Heart left ventricle (tissue), 16 donors: ENCODE data around the gene ASB18. TPM values are rescaled to one million over a fixed set of nuclear protein-coding genes. Genes with fewer than 3 reads are reported as not detected.

ENCODE experiments used
- ATAC-seq, 4 donors: fragments of 200-7000 bp; cut with Tn5 transposase; one replicate each; pipeline ENCODE4 v1.9.1; 2020 to 2022; ENCODE audit warnings: moderate library complexity in 4 of 4, mild to moderate bottlenecking in 3 of 4, moderate number of reproducible peaks in 1 of 4
- DNase-seq, 5 donors: peaks; one replicate each; pipeline ENCODE4 v3.0.0-alpha.2; 2020
- H3K27ac ChIP-seq, 12 donors: fragments of 200-600 bp; sonication (generic) in 4 of 12; one replicate each; pipeline versions ENCODE4 v1.5.0 to v1.8.0; 2016 to 2022; ENCODE audit warnings: mild to moderate bottlenecking in 2 of 12
- H3K27me3 ChIP-seq, 9 donors: fragments of 200-600 bp; sonication (generic) in 2 of 9; one replicate each; pipeline versions ENCODE4 v1.5.1 to v1.8.0; 2016 to 2022; ENCODE audit warnings: mild to moderate bottlenecking in 3 of 9
- H3K36me3 ChIP-seq, 9 donors: fragments of 200-600 bp; sonication (generic) in 2 of 9; one replicate each; pipeline versions ENCODE4 v1.5.0 to v1.8.0; 2018 to 2022; ENCODE audit warnings: mild to moderate bottlenecking in 2 of 9
- H3K4me1 ChIP-seq, 12 donors: fragments of 200-600 bp; sonication (generic) in 4 of 12; one replicate each; pipeline versions ENCODE4 v1.5.0 to v1.8.0; 2016 to 2022; ENCODE audit warnings: mild to moderate bottlenecking in 3 of 12
- H3K4me3 ChIP-seq, 12 donors: fragments of 200-600 bp; sonication (generic) in 4 of 12; one replicate each; pipeline versions ENCODE4 v1.5.0 to v1.8.0; 2017 to 2022; ENCODE audit warnings: mild to moderate bottlenecking in 9 of 12, moderate library complexity in 4 of 12
- H3K9me3 ChIP-seq, 12 donors: fragments of 200-600 bp; sonication (generic) in 4 of 12; one replicate each; pipeline versions ENCODE4 v1.5.0 to v1.8.0; 2016 to 2022; ENCODE audit warnings: mild to moderate bottlenecking in 1 of 12
- POLR2A ChIP-seq, 2 donors: fragments of 450-650 bp; IDR thresholded peaks; one replicate each; pipeline ENCODE4 v1.6.1; 2017; ENCODE audit warnings: antibody characterized with exemption in 2 of 2, mild to moderate bottlenecking in 2 of 2, moderate library complexity in 2 of 2
- WGBS, 4 donors: extraction: QIAGEN DNeasy Blood & Tissue Kit in 2 of 4; methylation state at CpG; one replicate each; pipeline versions ENCODE4 v1.1.5 to v1.1.7; 2013 to 2018; 5-methylcytosine and 5-hydroxymethylcytosine counted together
- intact Hi-C, 10 donors: fragments of 100-400 bp; cut with DNase I; formaldehyde crosslinking; loops; one replicate each; pipeline versions ENCODE4 v1.11.1 to v1.14.2; 2022
- polyA plus RNA-seq, 2 donors: library from polyadenylated mRNA; stranded (reverse); fragments of 200-250 nt; gene quantifications; one replicate each; pipeline ENCODE4 v1.2.3, GENCODE V29; 2013
- total RNA-seq, 9 donors: library from RNA; depleted of rRNA in 2 of 9; stranded (reverse); fragments of >200 nt in 2 of 9; fragmentation: NEBNext Ultra II Directional in 3 of 9; extraction: Animal tissue kit (Norgen Biotek cat#: 25700) in 3 of 9; gene quantifications; one replicate each; pipeline versions ENCODE4 v1.1.0 to v1.2.4, GENCODE V29; 2016 to 2023
- TF ChIP-seq, protein P1 (sequence below), 12 donors: fragments of 200-600 bp; sonication (generic) in 4 of 12; IDR thresholded peaks; one replicate each; pipeline versions ENCODE4 v1.5.0 to v1.8.0; 2018 to 2022; ENCODE audit warnings: antibody characterized with exemption in 12 of 12, mild to moderate bottlenecking in 5 of 12
- donor health status: ischemic (EF 13 %, LVEDD 7.1; RV severe dilation, severe dysfunction).
- donor health status: healthy with polysubstance abuse.
- donor health status: DM: no; HTN: yes; CAD: no.
- donor health status: DM: no; HTN: no; CAD: no.
- donor health status: ischemic (EF 25% LVEDD 6.9; RV normal size, moderate dysfunction).
- donor health status: ischemic (EF 25% LVEDD 5.7; RV mildly dilated, moderate dysfunction).
- donor health status: healthy.
- donor health status: DM: yes; HTN: yes; CAD: no.
- donor health status: ischemic (EF 35%, LVEDD 5.7; RV mildly dilated, moderate dysfunction).
- donor health status: nonischemic (EF 11% LVEDD 7.7; RV severe dilation, severe dysfunction).
- donor health status: DM: yes; HTN: yes; CAD: no.
- donor health status: PGD.
- donor health status: ischemic (EF 29% LVEDD 5.4; RV normal size, mild dysfunction).
- donor health status: nonischemic (EF 23%, LVEDD 6.1; RV moderate dilation, normal function).

The ASB18 gene
- total and polyA plus RNA-seq, 11 donors, result 4.3 to 49.8 (median 14.1) TPM

DNA sequence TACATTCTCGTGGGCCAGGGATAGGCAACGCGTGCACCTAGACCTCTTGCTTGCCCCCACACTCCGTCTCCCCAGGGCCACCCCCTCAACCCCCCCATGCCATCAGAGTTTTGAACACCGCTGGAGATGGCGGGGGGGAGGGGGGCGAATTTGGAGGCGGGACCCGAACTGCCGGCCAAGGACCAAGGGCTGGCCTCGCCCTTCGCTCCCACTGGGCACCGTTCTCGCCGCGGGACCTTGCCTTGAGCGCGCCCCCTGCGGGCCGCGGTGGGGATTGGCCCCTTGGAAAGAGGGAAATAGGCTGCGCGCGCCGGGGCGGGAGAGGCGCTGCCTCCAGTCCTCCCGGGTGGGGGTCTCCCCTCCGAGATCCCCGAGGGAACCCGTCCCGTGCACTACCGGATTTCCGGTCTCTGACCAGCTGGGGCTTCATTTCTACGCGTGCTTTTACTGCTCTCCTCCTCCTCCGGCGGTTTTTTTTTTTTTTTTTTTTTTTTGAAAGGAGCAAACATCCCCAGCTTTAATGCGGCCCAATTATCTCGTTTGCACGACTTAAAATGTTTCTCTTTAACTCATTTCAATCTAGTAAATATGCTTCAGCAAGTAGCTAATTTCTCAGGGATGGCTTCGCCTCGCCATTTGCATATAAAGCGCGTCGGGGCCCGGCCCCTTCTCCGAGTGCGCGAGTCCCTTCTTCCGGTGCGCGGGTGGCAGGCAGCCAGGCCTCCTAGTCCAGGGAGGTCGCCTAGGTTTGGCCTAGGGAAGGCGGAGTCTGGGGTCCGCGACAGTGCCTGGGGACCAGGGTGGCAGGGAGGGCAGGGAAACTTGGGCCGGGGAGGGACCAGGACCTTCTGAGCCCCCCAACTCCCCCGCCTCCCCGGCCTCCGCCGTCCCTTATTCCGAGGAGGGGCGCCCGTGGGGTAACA lies 86.0 kb downstream of the ASB18 start:
- 3 to 5% (median 4%) methylated on average over 41 to 65 of the region's 65 CpGs for WGBS, 4 donors
- DNase-seq, result peak in 4 of 5 donors; percentile 45 to 81 (median 61)
- H3K27me3 ChIP-seq, result peaks cover 55 to 87% (median 78%) of the 10 kb centered on the region in 9 donors

GRCh38 chr2:236177604-236177966 lies 86.6 kb downstream of the ASB18 start:
- 7 to 24% (median 9%) methylated on average over 11 to 20 of the region's 20 CpGs for WGBS, 4 donors
- no peak overlapping the region for H3K27ac ChIP-seq
- H3K27me3 ChIP-seq, result peaks cover 60 to 93% (median 84%) of the 10 kb centered on the region in 9 donors
- TF ChIP-seq, protein P1, sequence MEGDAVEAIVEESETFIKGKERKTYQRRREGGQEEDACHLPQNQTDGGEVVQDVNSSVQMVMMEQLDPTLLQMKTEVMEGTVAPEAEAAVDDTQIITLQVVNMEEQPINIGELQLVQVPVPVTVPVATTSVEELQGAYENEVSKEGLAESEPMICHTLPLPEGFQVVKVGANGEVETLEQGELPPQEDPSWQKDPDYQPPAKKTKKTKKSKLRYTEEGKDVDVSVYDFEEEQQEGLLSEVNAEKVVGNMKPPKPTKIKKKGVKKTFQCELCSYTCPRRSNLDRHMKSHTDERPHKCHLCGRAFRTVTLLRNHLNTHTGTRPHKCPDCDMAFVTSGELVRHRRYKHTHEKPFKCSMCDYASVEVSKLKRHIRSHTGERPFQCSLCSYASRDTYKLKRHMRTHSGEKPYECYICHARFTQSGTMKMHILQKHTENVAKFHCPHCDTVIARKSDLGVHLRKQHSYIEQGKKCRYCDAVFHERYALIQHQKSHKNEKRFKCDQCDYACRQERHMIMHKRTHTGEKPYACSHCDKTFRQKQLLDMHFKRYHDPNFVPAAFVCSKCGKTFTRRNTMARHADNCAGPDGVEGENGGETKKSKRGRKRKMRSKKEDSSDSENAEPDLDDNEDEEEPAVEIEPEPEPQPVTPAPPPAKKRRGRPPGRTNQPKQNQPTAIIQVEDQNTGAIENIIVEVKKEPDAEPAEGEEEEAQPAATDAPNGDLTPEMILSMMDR (IDR thresholded peaks at IDR 0.05), result peak in 1 of 12 donors; percentile 27
- TF ChIP-seq POLR2A (IDR thresholded peaks at IDR 0.05), result no peak
- DNase-seq (peak in 3 of 5 donors; percentile 30 to 59 (median 52)), ATAC-seq (peak in 3 of 4 donors; percentile 54 to 71 (median 59))
- intact Hi-C loops, result loop anchor here in 6 of 10 donors (2.0 to 5.0 kb wide), 4 partner anchors 385 to 410 kb away; no protein-coding TSS in a partner anchor
- peak overlapping the region in 9 of 12 donors; percentile 1 to 48 (median 35) for H3K4me3 ChIP-seq
- H3K36me3 ChIP-seq, result no peaks in the 10 kb centered on the region
- H3K9me3 ChIP-seq, result no peaks in the 10 kb centered on the region
- H3K4me1 ChIP-seq, result peaks cover 0 to 38% (median 15%) of the 10 kb centered on the region in 12 donors

More for the DNA sequence above, 86.0 kb downstream of the ASB18 start:
- Histone ChIP-seq H3K27ac (no peak overlapping the region), H3K36me3 (no peaks in the 10 kb centered on the region), H3K9me3 (no peaks in the 10 kb centered on the region), H3K4me1 (peaks cover 0 to 31% (median 15%) of the 10 kb centered on the region in 12 donors), H3K4me3 (peak overlapping the region; percentile 1 to 48 (median 34))
- intact Hi-C loops, result loop anchor here in 6 of 10 donors (2.0 to 5.0 kb wide), 4 partner anchors 386 to 411 kb away; no protein-coding TSS in a partner anchor
- ATAC-seq, result peak; percentile 49 to 75 (median 72)
- TF ChIP-seq, protein P1 (IDR thresholded peaks at IDR 0.05), result peak; percentile 59 to 80 (median 70)
- TF ChIP-seq POLR2A (IDR thresholded peaks at IDR 0.05), result no peak

DNA sequence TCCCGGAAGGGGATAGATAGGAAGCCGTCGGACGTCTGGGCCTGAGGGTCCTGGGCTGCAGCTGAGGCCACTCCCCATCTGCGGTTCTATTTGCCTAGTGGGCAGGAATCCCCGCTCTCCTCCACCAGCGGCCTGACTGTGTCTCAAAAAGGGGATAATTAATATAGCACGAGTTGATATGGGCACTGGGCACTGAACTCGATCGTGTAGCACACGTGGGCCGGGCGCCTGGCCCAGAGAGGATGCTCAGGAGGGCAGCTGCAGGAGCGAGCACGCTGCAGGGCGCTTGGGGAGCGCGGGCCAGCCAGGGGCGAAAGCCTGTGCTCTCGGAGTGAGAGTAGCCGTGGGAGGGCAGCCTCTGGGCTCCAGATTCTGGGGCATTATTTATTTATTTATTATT lies 87.3 kb downstream of the ASB18 start:
- Histone ChIP-seq H3K4me1 (peaks cover 0 to 44% (median 18%) of the 10 kb centered on the region in 12 donors), H3K9me3 (no peaks in the 10 kb centered on the region), H3K4me3 (no peak overlapping the region), H3K27me3 (peaks cover 64 to 98% (median 90%) of the 10 kb centered on the region in 9 donors), H3K27ac (no peak overlapping the region), H3K36me3 (no peaks in the 10 kb centered on the region)
- TF ChIP-seq, protein P1 (IDR thresholded peaks at IDR 0.05), result no peak
- TF ChIP-seq POLR2A (IDR thresholded peaks at IDR 0.05), result no peak
- 45 to 65% (median 53%) methylated on average over 21 of the region's 21 CpGs for WGBS, 4 donors
- no peak for ATAC-seq
- intact Hi-C loops, result loop anchor here in 6 of 10 donors (2.0 to 5.0 kb wide), 4 partner anchors 385 to 410 kb away; no protein-coding TSS in a partner anchor
- DNase-seq, result no peak

GRCh38 chr2:236176417-236176816 lies 87.8 kb downstream of the ASB18 start:
- Histone ChIP-seq H3K9me3 (no peaks in the 10 kb centered on the region), H3K36me3 (no peaks in the 10 kb centered on the region), H3K4me1 (peaks cover 0 to 49% (median 22%) of the 10 kb centered on the region in 12 donors), H3K4me3 (no peak overlapping the region), H3K27ac (no peak overlapping the region), H3K27me3 (peaks cover 69 to 98% (median 95%) of the 10 kb centered on the region in 9 donors)
- WGBS, 4 donors, result 16 to 20% (median 18%) methylated on average over 7 of the region's 7 CpGs
- ATAC-seq, result no peak
- no peak for TF ChIP-seq POLR2A (IDR thresholded peaks at IDR 0.05)
- TF ChIP-seq, protein P1 (IDR thresholded peaks at IDR 0.05), result peak in 10 of 12 donors; percentile 11 to 51 (median 41)
- DNase-seq, result no peak
- intact Hi-C loops, result loop anchor here in 6 of 10 donors (2.0 to 5.0 kb wide), 4 partner anchors 384 to 409 kb away; no protein-coding TSS in a partner anchor
